Measurements from ENCODE around the gene GCNT2.
A peak's percentile ranks its signal among the peaks of the same experiment; 100 is the strongest.

The GCNT2 gene

GRCh38 chr6:10621213-10621612 is 100.1 kb downstream of the GCNT2 start:
- H3K4me3 ChIP-seq (ENCODE audit: low read length), result no peak overlapping the region
- TF ChIP-seq CTCF (conservative IDR thresholded peaks at IDR 0.05; ENCODE audit: low read depth, low read length), result no peak
- no peak for DNase-seq (ENCODE audit: low read depth)

- TF ChIP-seq CTCF (conservative IDR thresholded peaks at IDR 0.05; ENCODE audit: low read depth, low read length), result peak; percentile 12
- DNase-seq (ENCODE audit: low read depth), result no peak
These were observed 100.7 kb downstream of the GCNT2 start for GRCh38 chr6:10621847-10622246.

GRCh38 chr6:10624836-10625235 is 103.7 kb downstream of the GCNT2 start:
- no peak overlapping the region for H3K4me3 ChIP-seq (ENCODE audit: low read length)
- no peak for TF ChIP-seq CTCF (conservative IDR thresholded peaks at IDR 0.05; ENCODE audit: low read depth, low read length)
- no peak for DNase-seq (ENCODE audit: low read depth)

More at GRCh38 chr6:10621847-10622246, 100.7 kb downstream of the GCNT2 start:
- H3K4me3 ChIP-seq (ENCODE audit: low read length), result no peak overlapping the region

- peak; percentile 59 for DNase-seq (ENCODE audit: low read depth)
- TF ChIP-seq CTCF (conservative IDR thresholded peaks at IDR 0.05; ENCODE audit: low read depth, low read length), result no peak
- no peak overlapping the region for H3K4me3 ChIP-seq (ENCODE audit: low read length)
These were observed 105.1 kb downstream of the GCNT2 start for GRCh38 chr6:10626154-10626741.

- TF ChIP-seq CTCF (conservative IDR thresholded peaks at IDR 0.05; ENCODE audit: low read depth, low read length), result no peak
- no peak overlapping the region for H3K4me3 ChIP-seq (ENCODE audit: low read length)
- DNase-seq (ENCODE audit: low read depth), result no peak
These were observed 106.6 kb downstream of the GCNT2 start for GRCh38 chr6:10627800-10628199.

GRCh38 chr6:10630178-10630577 is 109.0 kb downstream of the GCNT2 start:
- DNase-seq (ENCODE audit: low read depth), result no peak
- no peak for TF ChIP-seq CTCF (conservative IDR thresholded peaks at IDR 0.05; ENCODE audit: low read depth, low read length)
- H3K4me3 ChIP-seq (ENCODE audit: low read length), result no peak overlapping the region

GRCh38 chr6:10633216-10633615 is 112.1 kb downstream of the GCNT2 start:
- no peak overlapping the region for H3K4me3 ChIP-seq (ENCODE audit: low read length)
- DNase-seq (ENCODE audit: low read depth), result peak; percentile 30
- TF ChIP-seq CTCF (conservative IDR thresholded peaks at IDR 0.05; ENCODE audit: low read depth, low read length), result no peak
